ENCODE measurements around the gene CHORDC1. TPM values are rescaled to one million over a fixed set of nuclear protein-coding genes. Genes with fewer than 3 reads are reported as not detected.

CHORDC1 gene
- total RNA-seq, 1 experiment from 2014 or later: 95.6 TPM

DNA sequence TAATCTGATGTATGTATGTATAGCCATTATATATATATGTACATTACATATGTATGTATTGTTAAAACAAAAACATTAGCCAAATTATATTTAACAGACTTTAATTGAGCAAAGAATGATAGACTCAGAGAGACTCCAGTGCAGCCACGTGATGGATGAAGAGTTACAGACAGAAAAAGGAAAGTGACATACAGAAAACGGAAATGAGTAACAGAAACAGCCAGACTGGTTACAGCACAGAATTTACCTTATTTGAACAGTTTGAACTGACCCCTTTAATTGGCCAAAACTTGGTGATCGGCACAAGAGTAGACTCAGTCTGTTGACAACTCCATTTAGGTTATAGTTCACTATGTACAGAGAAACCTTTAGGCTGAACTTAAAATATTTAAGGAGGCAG, 35.0 kb downstream of the CHORDC1 start:
- Histone ChIP-seq H3K27me3 (ENCODE audit: insufficient read depth, low read length) (no peaks in the 10 kb centered on the region), H3K4me2 (ENCODE audit: low read length) (no peak overlapping the region), H3K9ac (ENCODE audit: low read length) (no peak overlapping the region), H4K20me1 (ENCODE audit: insufficient read depth) (no peaks in the 10 kb centered on the region), H2AFZ (ENCODE audit: low read depth, low read length, poor library complexity, severe bottlenecking) (no peak overlapping the region), H3K9me2 (ENCODE audit: insufficient read depth) (no peaks in the 10 kb centered on the region), H3K4me1 (ENCODE audit: control insufficient read depth in 1 of 2, insufficient read depth in 2 of 2, low read length in 2 of 2) (no peaks in the 10 kb centered on the region), H3K36me3 (ENCODE audit: control insufficient read depth in 1 of 2, insufficient read depth in 2 of 2, low read length in 2 of 2) (no peaks in the 10 kb centered on the region), H3K79me2 (ENCODE audit: insufficient read depth, low read length) (no peaks in the 10 kb centered on the region), H3K9me3 (ENCODE audit: control insufficient read depth in 1 of 2, insufficient read depth in 1 of 2, low read depth in 1 of 2, low read length in 2 of 2) (no peaks in the 10 kb centered on the region), H3K27ac (ENCODE audit: low read depth, low read length) (no peak overlapping the region), H3K4me3 (replicated peaks in 1 of 2; ENCODE audit: low read depth in 1 of 2, low read length in 2 of 2) (no peak overlapping the region)
- intact Hi-C loops (cut with micrococcal nuclease): no loop called here
- DNase-seq (ENCODE audit: low read depth, low spot score): no peak
- BruUV-seq (replicated peaks): no TSS peak
- ChIA-PET RAD21 (ENCODE audit: low non-redundant PET in 1 of 2, low total read pairs in 2 of 2, uncharacterized antibody in 2 of 2, unreplicated experiment in 2 of 2) (interaction anchor here in 1 of 2 experiments (0.8 kb wide), 1 partner anchor 10 kb away, joined by 3 read pairs; no protein-coding TSS in a partner anchor), CTCF (no interaction called here), POLR2A (no interaction called here)
- no peak for ATAC-seq
- TF ChIP-seq SIN3A (IDR thresholded peaks at IDR 0.05; ENCODE audit: low read depth) (no peak), EZH2phosphoT487 (IDR thresholded peaks at IDR 0.05; ENCODE audit: borderline replicate concordance) (no peak), EGR1 (IDR thresholded peaks at IDR 0.05; ENCODE audit: low read depth) (no peak), POLR2A (IDR thresholded peaks at IDR 0.05; ENCODE audit: borderline replicate concordance, extremely low read depth, insufficient read depth, insufficient read length) (no peak), ZFX (IDR thresholded peaks at IDR 0.05) (no peak), SP1 (IDR thresholded peaks at IDR 0.05; ENCODE audit: low read depth) (no peak), CBX3 (IDR thresholded peaks at IDR 0.05; ENCODE audit: low read depth) (no peak), FOSL1 (IDR thresholded peaks at IDR 0.05; ENCODE audit: low read depth) (no peak), YY1 (IDR thresholded peaks at IDR 0.05; ENCODE audit: extremely low read depth, insufficient replicate concordance, low read depth, low read length) (no peak), POLR2AphosphoS5 (IDR thresholded peaks at IDR 0.05; ENCODE audit: low read depth, low read length) (no peak), JUND (IDR thresholded peaks at IDR 0.05) (no peak), EZH2 (IDR thresholded peaks at IDR 0.05) (no peak), SRF (IDR thresholded peaks at IDR 0.05; ENCODE audit: low read depth) (no peak), TCF7L2 (IDR thresholded peaks at IDR 0.05; ENCODE audit: borderline replicate concordance, extremely low read depth, insufficient read depth, insufficient read length) (no peak), RAD21 (IDR thresholded peaks at IDR 0.05; ENCODE audit: low read depth) (no peak), ZNF274 (IDR thresholded peaks at IDR 0.05; ENCODE audit: low read depth, low read length) (no peak)
- TF ChIP-seq, protein P1, sequence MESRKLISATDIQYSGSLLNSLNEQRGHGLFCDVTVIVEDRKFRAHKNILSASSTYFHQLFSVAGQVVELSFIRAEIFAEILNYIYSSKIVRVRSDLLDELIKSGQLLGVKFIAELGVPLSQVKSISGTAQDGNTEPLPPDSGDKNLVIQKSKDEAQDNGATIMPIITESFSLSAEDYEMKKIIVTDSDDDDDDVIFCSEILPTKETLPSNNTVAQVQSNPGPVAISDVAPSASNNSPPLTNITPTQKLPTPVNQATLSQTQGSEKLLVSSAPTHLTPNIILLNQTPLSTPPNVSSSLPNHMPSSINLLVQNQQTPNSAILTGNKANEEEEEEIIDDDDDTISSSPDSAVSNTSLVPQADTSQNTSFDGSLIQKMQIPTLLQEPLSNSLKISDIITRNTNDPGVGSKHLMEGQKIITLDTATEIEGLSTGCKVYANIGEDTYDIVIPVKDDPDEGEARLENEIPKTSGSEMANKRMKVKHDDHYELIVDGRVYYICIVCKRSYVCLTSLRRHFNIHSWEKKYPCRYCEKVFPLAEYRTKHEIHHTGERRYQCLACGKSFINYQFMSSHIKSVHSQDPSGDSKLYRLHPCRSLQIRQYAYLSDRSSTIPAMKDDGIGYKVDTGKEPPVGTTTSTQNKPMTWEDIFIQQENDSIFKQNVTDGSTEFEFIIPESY (IDR thresholded peaks at IDR 0.05; ENCODE audit: extremely low read depth, insufficient replicate concordance, low read length): no peak

All from HCT116 (cell line).